Endothelial cell of hepatic sinusoid (primary cell): ENCODE data around the gene SETBP1.

ENCODE experiments used
- in situ Hi-C: cut with HindIII; loops from 2 replicates; pipeline ENCODE4 v1.10.0; 2017; ENCODE audit warnings: low sequenced_read_pairs

SETBP1 gene

DNA sequence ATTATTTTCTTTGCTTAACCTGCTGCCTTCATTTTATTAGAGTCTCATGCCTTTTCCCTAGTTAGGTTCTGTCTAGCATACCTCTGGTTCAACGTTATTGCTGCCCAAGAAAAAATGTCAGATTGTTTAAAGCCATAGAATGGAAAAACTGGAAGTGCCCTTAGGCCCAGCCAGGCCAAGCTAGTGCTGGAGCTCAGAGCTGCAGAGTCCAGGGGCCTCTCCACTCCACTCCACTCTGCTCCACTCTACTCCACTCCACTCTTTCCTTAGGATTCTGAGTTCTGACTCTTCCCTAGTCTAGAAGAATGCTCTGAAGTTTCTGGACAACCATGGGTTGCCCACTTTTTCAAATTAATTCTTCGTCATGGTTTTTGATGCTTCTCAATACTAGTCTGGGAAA is 155.6 kb downstream of the SETBP1 start:
- in situ Hi-C loops: no loop called here

DNA sequence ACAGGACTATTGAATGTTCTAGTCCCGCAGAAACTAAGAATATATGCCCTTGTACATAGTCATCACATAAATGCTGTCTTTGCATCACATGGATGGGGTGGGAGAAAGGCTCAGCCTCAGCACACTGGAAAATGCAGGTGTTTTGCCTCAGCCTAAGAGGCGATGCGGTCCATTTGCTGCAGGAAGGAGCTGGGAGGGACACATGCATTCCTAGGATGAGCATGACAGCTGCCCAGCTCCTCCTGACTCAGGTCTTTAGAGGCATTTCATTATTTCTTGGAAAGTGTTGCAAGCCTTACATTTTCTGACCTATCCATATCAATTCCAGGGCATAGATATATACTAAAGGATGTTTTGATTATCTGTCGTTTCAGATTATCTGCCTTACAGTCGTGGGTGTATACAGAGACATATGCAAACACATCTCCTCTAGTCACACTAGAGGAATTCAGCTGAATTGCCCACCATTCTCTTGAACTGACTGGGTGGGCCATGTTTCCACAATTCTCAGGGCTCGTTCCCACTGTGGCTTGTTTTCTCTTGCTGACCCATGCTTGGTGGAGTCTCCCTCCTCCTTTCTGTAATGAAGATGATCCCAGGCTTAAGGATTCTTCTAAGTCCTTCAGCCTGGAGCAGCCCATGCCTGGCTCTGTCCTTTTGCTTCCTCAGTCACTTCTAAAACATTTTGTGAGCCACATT is 156.9 kb downstream of the SETBP1 start:
- in situ Hi-C loops: no loop called here

DNA sequence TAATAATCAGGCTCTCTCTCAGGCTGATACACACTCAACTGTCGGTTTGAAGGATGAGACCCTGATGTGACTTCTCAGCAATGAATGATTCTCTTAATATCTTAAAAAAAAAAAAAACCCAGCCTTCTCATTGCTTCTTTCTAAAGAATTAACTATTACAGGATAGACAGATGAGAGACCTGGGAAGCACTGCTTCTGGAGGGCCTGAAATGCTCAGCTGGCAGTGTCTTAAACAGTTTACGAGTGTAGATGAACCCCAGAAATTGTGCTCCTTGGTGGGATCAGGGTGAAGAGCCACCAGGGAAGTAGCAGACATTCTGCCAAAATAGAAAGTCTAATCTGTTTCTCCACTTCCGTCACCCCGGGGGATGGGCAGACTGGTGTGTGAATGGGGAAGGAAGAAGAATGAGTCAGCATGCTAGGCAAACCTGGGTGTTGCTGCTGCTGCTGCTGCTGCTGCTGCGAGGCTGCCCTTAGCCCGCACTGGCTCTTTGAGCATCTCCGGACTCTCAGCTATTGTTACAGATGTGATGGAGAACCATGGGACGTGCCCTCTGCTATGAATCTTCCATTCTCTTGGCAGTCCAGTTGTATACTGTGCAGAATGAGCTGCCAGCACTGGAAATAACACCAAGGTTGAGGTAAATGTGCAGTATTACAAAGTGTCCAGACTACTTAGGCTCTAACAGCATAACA is 158.4 kb downstream of the SETBP1 start:
- in situ Hi-C loops: no loop called here

DNA sequence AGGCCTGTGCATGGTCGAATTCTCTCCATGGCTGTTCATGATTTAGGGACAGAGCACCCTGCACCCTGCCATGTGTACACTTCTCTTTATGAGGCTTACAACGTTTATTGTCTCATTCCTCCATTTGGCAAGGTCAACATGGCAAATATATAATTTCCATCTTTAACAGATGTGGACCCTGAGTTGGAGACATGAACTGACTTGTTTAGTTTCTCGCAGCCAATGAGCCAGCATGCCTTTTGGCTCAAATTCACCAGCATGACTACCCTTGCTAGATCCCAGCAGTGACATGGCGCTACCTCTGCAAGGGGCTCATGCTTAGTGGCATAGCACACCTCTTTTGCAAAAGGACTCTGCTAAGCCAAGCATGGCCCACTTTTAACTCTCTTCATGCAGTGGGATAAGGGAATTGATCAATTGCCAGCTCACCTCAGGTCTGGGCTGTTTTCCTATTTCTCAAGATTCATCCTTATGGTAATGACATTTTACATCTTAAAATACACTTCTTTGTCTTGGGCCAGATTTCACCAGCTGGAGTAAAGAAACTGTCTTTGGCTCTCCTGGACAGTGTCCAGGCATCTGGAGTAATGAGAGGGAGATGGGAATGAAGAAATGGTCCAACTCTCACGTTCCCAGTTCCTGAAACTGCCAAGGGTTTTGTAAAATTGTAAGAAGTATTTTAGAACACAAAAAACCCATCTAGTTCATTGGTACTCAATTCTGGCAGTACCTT is 159.5 kb downstream of the SETBP1 start:
- in situ Hi-C loops: no loop called here

DNA sequence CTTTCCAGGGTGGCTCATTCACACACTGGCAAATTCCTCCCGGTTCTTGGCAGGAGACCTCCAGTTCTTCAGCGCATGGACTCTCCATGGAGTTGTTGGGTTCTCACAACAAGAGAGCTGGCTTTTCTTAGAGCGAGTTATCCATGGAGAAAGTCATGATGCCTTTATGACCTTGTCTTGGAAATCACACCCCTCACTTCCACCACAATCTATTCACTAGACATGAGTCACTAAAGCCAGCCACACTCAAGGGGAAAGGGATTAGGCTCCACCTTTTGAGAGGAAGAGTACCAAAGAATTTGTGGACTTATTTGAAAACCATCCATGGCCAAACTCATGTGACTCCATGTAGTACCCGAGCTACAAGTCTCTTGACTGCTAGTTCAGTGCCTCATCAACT is 160.5 kb downstream of the SETBP1 start:
- in situ Hi-C loops: no loop called here

DNA sequence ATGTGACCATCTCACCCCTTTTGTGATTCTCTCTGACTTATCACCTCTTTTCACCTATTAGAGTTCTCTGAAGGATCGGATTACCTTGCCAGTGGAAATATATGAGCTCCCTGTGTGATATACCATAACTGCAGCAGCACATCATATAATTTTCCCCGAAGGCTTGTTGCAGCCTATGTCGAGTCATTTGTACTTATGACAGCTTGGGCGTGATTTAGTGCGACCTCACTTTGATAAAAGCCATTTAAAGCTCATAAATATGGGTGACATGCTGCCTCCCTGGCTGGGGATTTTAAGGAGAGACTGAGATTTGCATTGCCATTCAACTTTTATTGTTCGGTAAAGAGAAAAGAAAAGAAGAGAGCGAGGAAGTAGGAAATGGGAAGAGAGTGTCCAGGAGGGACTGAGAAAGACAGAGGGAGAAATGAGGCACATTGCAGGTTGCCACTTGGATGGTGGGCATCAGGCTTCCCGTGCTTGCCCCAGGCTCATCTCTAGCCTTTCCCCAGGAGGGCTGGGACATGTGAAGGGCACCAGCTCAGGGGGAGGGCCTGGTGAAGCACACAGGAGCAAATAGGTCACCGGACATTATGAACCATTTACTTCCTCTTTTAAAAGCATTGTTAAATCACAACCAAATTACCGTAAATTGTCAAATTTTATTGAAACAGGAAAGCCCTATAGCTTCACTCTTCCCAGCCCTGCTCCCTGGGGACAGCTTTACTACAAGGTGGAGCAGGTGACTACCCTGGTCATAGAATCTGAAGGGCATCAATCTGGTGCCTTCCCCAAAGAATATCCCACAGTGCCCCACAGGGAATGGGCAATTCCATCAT is 161.3 kb downstream of the SETBP1 start:
- in situ Hi-C loops: no loop called here

DNA sequence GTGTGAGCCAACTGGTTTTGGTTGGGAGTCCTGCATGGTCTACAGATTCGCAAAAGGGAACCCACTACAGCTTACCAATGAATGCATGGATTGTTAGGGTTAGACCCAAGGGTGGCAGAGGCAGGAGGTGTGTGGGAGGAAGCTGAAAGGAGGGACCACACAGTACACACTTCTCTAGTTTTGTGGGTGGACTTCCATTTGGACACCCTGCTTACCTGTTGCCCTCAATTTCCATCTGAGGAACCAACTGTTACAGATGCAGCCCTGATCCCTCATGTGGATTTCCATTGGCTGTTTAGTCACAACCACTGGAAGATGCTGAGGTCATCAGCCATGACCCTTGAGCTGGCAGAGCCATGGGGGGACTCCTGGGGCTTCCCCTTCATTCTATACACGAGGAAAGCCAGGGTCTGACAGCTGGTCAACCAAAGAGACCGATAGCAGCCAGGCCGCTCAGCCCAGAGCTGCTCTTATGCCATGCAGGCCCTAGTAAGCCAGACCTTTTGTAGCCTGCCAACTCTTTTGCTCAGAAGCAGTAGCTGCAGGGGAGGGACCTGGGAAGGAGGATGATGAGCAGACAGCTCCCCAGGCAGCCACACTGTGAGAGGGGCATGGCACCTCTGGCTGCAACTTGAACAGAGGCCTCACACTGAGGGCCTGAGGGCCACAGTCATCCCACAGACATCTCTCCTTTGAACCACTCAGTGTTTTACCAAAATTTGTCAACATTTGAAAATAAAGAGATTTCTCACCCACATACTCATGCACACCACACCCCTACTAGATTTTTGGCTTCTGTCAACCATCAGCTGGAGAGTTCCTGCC is 162.1 kb downstream of the SETBP1 start:
- in situ Hi-C loops: no loop called here

DNA sequence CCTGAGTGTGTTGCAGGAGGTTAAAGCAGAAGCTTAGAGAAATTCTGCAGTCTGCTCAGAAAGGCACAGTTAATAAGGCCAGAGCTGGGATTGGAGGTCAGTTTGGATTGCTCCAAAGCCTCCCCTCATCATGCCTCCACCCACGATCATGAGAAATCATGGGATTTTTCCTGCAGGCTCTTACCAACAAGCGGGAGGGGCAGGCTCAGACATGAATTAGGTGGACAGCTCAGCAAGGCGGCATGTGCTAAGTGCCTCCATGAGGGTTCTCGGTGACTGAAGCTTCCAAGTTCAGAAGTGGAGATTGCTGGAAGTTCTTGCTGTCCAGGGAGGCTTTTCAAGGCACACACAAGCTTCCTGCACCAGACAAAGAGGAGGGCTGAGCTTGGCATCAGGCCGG is 163.8 kb downstream of the SETBP1 start:
- in situ Hi-C loops: no loop called here

DNA sequence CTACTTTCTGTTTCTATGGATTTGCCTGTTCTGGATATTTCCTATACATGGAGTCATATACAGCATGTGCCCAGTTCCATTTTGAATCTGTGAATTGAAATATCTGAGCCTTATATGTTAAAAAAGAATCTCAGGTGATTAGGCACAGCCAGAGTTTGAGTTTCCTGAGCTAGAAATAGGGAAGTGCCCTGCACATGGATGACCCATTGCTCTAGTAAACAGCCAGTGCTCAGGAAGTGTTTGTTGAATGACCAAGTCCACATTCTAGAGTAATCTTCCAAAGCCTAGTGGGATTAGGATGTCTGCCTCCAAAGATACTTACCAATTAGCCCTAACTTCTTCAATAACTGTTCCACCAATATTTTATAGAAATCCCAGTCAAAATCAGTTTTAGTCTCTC is 165.8 kb downstream of the SETBP1 start:
- in situ Hi-C loops: no loop called here

DNA sequence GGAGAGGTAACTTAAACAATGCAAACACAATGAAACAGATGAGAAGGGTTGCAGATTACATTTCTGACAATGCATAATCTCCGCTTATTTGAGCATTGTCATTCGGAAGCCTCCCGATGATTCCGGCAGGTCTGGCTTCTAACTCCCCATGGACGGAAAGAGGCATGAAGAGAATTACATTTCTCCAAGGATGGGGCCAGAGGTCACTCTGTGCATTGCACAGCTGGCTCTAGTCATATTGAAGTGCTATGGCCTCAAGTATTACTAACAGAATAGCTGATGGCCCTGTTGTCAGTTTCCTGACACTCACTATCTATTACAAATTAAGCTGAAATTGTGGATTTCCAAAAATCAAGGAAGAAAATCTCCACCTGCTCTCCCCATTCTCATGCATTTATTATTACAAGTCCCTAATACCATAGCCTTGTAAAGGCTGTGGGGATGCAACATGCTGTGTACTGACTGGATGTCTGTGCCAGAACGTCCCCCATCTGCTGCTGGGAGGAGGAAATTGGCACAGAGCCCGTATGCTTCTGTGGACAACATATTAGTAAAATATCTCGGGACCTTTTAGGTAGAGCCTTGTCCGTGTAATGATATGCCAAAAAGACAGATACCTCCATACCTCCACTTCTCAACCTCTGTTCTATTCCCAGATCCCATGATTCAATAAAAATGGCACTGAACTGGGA is 168.1 kb downstream of the SETBP1 start:
- in situ Hi-C loops: no loop called here

DNA sequence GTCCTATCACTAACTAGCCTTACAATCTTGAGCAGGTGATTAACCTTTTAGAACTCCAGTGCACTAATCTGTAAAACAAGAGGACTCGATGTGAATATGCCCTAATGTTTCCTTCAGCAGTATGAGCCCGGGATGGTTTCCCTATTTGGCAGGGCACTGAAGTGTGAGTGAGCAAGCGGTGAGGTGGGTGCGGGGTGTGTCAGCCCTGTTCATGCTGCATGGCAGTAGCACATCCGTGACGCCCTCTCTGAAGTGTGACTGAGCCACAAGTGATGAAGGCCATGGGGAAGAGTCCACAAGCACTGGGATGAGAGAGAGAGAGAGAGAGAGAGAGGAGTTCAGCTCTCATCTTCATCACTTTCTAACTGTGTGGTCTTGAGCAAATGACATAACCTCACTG is 168.7 kb downstream of the SETBP1 start:
- in situ Hi-C loops: no loop called here

DNA sequence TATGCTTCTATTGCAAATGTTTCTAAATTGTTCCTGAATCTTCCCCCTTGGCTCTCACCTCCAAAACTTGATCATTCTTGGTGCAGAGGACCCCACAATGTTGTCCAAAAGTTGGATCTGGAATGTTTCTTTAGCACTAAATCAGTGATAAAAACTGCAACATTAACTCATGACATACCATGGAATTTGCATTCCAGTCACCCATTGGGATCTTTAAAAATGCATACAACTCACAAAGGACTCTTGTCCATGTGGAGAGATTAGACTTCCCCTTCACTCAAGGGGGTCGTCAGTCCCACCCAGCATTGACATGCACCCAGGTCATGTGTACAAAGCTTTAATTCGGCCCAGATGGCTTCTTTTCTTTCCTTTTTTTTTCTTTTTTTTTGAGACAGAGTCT is 169.3 kb downstream of the SETBP1 start:
- in situ Hi-C loops: no loop called here

DNA sequence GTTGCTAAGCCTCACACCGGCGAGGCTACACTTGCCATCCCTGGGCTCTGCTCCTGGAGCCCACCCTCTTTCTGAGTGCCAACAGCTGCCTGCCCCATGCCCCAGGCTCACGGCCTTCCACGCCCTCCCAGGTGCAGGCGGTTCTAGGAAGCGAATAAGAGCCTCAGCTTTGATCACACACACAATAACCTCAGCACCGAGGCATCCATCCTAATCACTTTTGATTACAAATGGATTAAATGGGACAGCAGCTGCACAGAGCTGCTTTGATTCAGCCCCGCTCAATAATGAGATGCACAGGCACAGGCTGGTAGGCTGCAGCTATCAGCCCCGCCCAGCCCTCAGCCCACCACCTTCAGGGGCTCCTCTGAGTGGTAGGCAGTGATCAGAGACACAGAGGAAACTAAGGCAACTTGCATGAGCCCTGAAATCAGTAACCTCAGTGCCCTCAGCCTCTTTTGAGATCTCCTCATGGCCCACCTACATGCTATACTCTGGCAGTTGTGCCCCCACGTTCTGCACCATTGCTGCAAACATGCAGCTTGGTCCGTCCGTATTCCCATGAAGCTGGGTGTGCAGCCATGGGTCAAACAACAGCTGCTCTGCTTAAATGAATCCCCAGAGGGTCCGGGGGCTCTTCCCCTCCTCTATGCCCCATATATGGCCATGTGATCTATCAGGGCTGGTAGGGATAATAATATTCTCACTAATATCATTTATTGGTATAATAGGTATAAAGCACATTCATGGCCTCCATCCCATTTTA is 171.4 kb downstream of the SETBP1 start:
- in situ Hi-C loops: no loop called here

DNA sequence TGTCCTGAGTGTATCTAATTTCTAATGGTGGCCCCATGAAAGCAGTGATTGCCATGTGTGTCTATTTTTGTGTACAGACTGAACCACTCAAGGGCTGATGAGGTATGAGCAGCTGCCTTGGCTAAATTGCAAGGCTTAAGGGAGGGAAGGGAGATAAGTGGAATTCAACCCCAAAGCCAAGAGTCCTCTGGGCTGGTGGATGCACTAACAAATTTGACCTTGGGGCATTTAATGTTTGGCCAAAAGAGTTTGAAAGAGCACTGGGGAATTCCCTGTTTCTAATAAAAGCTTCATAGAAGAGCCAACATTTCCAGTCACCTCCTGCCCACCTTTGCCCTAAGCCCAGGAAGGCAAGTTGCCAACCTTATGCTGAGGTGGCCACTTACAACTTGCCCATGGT is 172.1 kb downstream of the SETBP1 start:
- in situ Hi-C loops: no loop called here

DNA sequence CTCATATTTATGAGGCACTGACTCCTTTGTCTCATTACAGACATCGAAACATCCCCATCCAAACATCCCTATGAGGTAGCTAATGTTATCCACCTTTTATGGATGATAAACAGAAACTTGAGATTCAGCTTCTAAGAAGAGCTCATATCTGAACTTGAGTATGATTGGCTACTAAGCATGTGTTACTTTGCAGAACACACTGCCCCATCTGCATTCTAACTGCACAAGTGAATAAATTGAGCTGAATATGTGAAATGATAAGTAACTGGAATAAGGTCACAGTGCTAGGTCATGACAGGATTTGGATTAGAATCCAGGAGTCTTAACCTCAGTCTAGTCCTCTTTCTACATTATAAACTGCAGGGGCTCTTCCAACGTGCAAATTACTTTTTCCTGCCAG is 172.7 kb downstream of the SETBP1 start:
- in situ Hi-C loops: no loop called here

DNA sequence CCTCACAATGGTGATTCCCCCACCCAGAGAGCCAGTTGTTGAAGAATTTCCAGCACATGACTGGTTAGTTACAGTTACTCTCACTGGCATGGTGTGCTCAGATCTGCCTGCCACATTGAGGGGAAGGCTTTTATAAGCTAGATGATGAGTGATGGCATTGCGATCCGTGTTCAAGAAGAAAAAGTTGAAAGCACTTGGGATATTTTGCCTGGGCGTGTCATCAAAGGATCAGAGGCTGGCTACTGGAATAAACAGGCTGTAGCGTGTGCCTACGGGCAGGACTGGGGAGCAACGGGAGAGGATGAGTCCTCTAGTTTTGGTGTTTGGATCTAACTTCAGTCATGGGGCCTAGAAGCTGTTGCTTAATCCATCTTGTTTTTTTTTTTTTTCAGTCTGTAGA is 175.0 kb downstream of the SETBP1 start:
- in situ Hi-C loops: no loop called here

DNA sequence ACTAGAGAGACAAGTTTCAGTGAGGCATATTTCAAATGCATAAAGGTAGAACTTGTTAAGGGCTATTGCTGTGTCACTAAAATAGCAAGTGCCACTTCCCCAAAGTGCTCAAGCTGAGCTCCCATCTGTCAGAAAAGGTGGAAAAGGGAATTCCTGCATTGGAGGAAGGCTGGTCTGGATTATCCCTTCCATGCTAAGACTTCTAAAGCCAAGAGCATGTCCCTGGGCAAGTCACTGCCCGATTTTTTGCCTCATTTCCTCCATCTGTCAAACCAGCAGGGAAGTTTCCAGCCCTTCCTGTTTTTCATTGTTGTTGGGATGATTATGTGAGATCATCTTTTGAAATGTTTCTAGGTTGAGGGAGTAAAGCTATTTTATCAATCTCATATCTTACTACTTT is 175.5 kb downstream of the SETBP1 start:
- in situ Hi-C loops: no loop called here

DNA sequence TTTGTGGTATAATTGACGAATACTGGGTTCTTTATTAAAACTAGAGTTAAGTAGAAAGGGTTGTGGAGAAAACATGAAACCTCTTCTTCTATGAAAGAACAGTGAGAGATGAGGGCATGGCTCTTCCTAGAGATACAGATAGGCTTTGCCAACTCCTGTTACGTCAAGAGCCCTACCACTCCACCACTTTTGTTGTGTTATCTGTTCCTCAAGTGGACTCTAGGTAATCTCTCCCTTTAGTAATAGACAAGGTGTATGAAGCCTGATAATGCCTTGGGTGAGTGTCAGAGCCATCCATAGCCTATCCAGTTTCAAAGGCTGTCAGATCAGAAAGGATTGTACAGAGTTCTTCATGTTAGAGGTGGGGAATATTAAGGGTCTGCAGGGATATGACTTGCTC is 176.4 kb downstream of the SETBP1 start:
- in situ Hi-C loops: no loop called here
